SK-N-MC (cell line): ENCODE results near the gene LRRC36.
"Not testable (repeated sequence)": the region's sequence is repeated elsewhere in the genome, so short reads cannot be mapped to it uniquely, and the experiment has no call there.

Experiments used
- DNase-seq: peaks from one replicate; pipeline ENCODE4 v3.0.0-alpha.2; 2011; ENCODE audit warnings: low read depth, low spot score
- H3K27ac ChIP-seq: fragments of 200-600 bp; sonication (generic); 2 replicates; pipeline ENCODE4 v1.5.1; 2016; ENCODE audit warnings: mixed run types
- H3K36me3 ChIP-seq: fragments of 200-600 bp; sonication (generic); 2 replicates; pipeline ENCODE4 v1.6.1; 2017; ENCODE audit warnings: antibody characterized with exemption, low read length, mixed read lengths; ENCODE audit not compliant: insufficient read depth
- H3K4me3 ChIP-seq: fragments of 200-600 bp; sonication (generic); 2 replicates; pipeline ENCODE4 v1.5.1; 2016
- H3K9ac ChIP-seq: fragments of 200-600 bp; sonication (generic); 2 replicates; pipeline ENCODE4 v1.8.0; 2017; ENCODE audit warnings: mixed run types, mixed read lengths; ENCODE audit not compliant: insufficient read length
- H3K9me3 ChIP-seq: fragments of 200-600 bp; sonication (generic); 2 replicates; pipeline ENCODE4 v1.6.1; 2017; ENCODE audit warnings: low read depth, mild to moderate bottlenecking, antibody characterized with exemption, low read length, moderate library complexity, mixed read lengths
- EZH2 ChIP-seq: fragments of 200-600 bp; sonication (generic); IDR thresholded peaks from one replicate; pipeline ENCODE4 v1.6.1; 2017; ENCODE audit warnings: antibody characterized with exemption
- FOXP2 ChIP-seq: optimal IDR thresholded peaks from 2 replicates; pipeline ENCODE3; 2011; ENCODE audit warnings: mild to moderate bottlenecking, moderate library complexity; ENCODE audit not compliant: insufficient read depth; ENCODE audit errors: extremely low read length, control extremely low read depth
- POLR2AphosphoS5 ChIP-seq: IDR thresholded peaks from 2 replicates; pipeline ENCODE4 v1.6.1; 2012; ENCODE audit warnings: mild to moderate bottlenecking, low read depth, low read length, borderline replicate concordance

The LRRC36 gene

DNA sequence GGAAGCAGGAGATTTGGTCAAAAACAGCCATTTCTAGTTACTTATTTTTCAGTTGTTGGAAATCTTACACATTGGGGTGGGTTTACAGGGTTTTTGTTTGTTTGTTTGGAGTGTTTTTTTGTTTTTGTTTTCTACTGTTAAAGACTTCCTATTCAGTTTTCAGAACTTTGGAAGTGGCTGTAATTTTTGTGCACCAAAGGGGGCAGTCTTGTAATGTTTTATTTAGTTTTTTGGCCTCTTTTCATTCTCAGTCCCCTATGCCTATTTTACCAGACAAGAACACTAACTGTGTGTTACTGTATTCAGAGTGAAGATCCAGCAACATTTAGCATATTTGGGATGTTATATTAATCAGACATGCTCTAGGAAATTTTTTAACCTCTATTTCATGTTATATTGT is 46.0 kb downstream of the LRRC36 start:
- Histone ChIP-seq H3K9ac (no peak overlapping the region), H3K36me3 (no peaks in the 10 kb centered on the region), H3K27ac (no peak overlapping the region), H3K4me3 (no peak overlapping the region), H3K9me3 (no peaks in the 10 kb centered on the region)
- no peak for DNase-seq
- TF ChIP-seq EZH2 (no peak), POLR2AphosphoS5 (no peak), FOXP2 (no peak)

DNA sequence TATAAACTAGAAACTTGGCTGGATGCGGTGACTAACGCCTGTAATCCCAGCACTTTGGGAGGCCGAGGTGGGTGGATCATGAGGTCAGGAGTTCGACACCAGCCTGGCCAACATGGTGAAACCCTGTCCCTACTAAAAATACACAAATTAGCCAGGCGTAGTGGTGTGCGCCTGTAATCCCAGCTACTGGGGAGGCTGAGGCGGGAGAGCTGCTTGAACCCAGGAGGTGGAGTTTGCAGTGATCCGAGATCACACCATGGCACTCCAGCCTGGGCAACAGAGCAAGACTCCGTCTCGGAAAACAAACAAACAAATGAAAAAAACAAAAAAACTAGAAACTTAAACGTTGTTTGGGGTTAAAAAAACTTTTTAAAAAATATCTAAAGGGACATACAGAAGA is 49.4 kb downstream of the LRRC36 start:
- H3K27ac ChIP-seq, DNase-seq, H3K36me3 ChIP-seq, H3K4me3 ChIP-seq, H3K9me3 ChIP-seq, H3K9ac ChIP-seq: not testable (repeated sequence)

DNA sequence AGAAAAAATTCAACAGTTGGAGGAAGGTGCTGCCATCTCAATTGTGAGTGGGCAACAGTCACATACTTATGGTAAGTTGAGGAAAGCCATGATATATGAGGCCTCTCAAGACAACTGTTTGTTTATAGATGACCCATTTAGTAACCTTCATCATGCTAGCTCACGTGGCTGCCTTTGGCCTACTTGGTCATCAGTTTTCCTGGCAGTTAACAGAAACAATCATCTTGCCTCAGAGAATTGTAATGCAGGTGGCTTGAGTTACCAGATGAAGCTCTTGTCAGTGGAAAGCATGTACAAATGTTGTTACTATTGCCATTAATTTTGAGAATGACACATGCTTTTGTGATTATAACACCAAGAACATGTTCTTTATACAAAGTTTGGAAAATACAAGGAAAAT is 52.0 kb downstream of the LRRC36 start:
- no peak overlapping the region for H3K4me3 ChIP-seq
- H3K9me3 ChIP-seq, result no peaks in the 10 kb centered on the region
- H3K36me3 ChIP-seq, result no peaks in the 10 kb centered on the region
- no peak for DNase-seq
- no peak overlapping the region for H3K27ac ChIP-seq
- no peak for TF ChIP-seq EZH2
- no peak for TF ChIP-seq POLR2AphosphoS5
- TF ChIP-seq FOXP2, result no peak
- H3K9ac ChIP-seq, result no peak overlapping the region

DNA sequence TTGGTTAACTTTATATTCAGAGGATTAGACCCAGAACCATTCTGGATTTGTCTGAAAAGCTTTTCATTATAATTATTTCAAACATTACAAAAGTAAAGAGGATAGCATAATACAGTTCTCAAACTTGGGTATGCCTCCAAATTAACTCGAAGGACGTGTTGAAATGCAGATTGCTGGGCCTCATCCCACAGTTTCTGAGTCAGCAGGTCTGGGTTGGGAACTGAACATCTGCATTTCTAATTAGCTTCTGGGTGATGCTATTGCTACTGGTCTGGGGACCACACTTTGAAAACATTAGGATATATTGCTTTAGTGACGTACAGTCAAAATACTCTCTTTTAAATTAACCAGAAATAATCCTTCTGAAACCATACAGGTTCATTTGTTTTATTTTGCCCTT is 56.7 kb downstream of the LRRC36 start:
- DNase-seq, result no peak
- no peak for TF ChIP-seq POLR2AphosphoS5
- no peak for TF ChIP-seq EZH2
- TF ChIP-seq FOXP2, result no peak
- Histone ChIP-seq H3K4me3 (no peak overlapping the region), H3K9ac (no peak overlapping the region), H3K9me3 (no peaks in the 10 kb centered on the region), H3K27ac (no peak overlapping the region), H3K36me3 (no peaks in the 10 kb centered on the region)

DNA sequence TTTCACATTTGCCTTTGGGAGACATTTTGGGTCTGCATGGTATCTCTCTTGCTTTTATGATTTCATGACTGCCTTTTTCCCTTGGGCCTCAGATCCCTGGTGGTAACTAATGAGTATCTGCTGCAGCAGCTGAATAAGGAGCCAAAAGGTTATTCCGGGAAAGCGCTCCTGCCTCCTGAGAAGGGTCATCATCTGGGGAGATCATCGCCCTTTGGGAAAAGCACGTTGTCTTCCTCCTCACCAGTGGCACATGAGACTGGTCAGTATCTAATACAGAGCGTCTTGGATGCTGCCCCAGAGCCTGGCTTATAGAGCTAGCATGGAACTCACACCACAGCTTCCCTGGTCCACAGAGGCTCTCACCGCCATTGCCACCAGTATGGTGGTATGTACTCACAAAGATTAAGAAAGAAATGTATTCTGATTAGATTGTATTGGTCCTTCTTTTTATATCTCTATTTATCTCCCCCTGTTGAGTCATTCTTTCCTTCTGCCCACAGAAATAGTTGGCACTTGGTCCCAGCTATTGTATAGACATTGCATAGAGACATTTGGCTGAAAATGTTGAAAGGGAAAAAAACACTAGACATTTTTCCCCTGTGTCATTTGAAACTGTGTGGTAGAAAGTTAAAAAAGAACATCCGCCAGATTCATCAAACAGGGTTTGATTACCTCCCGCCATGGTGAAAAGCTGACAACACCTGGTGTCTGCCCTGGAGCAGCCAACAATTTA is 58.3 kb downstream of the LRRC36 start:
- Histone ChIP-seq H3K27ac (no peak overlapping the region), H3K9ac (no peak overlapping the region), H3K4me3 (no peak overlapping the region), H3K36me3 (no peaks in the 10 kb centered on the region), H3K9me3 (no peaks in the 10 kb centered on the region)
- no peak for DNase-seq
- TF ChIP-seq FOXP2 (no peak), EZH2 (no peak), POLR2AphosphoS5 (no peak)

DNA sequence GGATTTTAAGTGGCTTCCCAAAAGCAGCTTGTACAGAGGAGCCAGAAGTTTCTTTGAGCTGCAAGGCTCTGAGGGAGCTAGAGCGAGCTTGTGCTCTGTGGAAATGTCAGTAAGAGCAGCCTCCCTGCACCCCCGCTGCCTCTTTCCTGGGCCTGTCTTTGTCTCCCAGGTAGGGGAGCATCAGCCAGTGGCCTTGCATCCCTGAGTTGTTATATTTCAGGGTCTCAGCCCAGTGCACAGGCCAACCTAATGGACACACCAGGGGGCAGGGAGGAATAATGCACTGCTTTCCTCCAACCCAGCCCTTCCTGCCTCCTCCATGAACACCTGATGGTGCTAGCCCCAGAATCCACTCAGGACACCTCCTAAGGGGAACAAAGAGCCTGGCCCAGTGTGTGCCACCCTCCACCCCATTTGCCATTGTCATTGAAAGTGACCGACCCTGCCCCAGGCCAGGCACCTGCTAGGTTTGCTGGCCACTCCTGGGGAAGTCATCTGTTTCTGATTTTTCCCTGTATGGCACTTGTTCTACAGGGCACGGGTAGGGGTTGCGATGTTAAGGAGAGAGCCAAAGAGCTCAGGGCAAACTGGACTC is 60.3 kb downstream of the LRRC36 start:
- H3K4me3 ChIP-seq, result no peak overlapping the region
- no peak for TF ChIP-seq FOXP2
- no peak for TF ChIP-seq EZH2
- TF ChIP-seq POLR2AphosphoS5, result no peak
- no peak overlapping the region for H3K27ac ChIP-seq
- no peak for DNase-seq
- H3K9ac ChIP-seq, result no peak overlapping the region
- no peaks in the 10 kb centered on the region for H3K36me3 ChIP-seq
- no peaks in the 10 kb centered on the region for H3K9me3 ChIP-seq

DNA sequence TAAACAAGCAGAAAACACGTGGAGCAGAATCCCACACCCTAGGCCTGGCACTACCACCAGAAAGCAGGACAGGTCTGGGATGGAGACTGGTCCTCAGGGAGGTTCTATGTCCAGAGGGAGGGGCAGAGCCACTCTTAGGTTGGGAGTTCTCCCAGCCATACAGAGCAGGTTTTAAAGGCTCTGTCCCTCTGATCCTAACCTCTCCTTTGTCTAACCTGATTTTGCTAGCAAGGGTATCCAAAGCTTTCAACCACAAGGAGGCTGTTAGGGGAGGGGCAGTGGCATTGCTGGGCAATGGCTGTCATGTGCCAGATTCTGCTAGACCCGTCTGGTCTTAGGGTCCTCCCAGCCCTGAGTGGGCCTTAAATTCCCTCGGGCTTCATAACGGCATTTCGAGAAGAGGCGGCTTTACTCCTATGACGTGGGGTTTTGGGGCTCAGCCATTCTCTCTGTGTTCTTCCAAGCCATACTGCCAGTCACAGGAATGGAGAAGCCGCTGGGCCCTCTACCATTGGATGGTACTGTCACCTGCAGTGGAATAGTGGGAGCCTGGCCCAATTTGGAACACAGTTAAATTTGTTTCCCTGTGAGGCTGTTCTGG is 61.0 kb downstream of the LRRC36 start:
- no peak for DNase-seq
- TF ChIP-seq POLR2AphosphoS5, result no peak
- TF ChIP-seq FOXP2, result no peak
- TF ChIP-seq EZH2, result no peak
- H3K9ac ChIP-seq, result no peak overlapping the region
- H3K36me3 ChIP-seq, result no peaks in the 10 kb centered on the region
- H3K9me3 ChIP-seq, result no peaks in the 10 kb centered on the region
- no peak overlapping the region for H3K4me3 ChIP-seq
- no peak overlapping the region for H3K27ac ChIP-seq

DNA sequence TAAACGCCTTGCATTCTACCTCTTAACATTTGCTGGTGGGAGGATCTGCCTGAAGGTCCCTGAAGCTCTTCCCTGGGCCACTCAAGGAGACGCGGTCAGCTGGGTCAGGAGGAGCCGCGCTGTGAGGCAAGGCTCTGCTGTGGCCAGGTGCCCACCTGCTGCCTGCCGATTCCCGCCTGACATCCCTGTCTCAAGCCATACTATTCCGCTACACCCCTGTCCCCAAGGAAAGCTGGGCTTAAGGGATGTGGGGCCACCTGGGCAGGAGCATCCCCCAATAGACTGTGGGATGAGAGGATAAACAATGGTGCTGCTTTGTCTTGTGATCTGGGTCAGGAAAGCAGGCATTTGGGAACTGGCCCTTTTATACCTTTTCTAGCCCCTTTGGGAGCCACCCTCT is 61.6 kb downstream of the LRRC36 start:
- no peak overlapping the region for H3K9ac ChIP-seq
- H3K4me3 ChIP-seq, result no peak overlapping the region
- TF ChIP-seq POLR2AphosphoS5 (no peak), EZH2 (no peak), FOXP2 (no peak)
- H3K27ac ChIP-seq, result no peak overlapping the region
- H3K36me3 ChIP-seq, result no peaks in the 10 kb centered on the region
- H3K9me3 ChIP-seq, result no peaks in the 10 kb centered on the region
- no peak for DNase-seq
